GM19372 (cell line): Measurements from ENCODE around the gene POFUT1.

Source experiments
- ATAC-seq: cut with Tn5 transposase; IDR thresholded peaks from one replicate; pipeline ENCODE4 v1.9.1; 2021; ENCODE audit warnings: mild to moderate bottlenecking, low read depth, moderate library complexity; ENCODE audit not compliant: unreplicated experiment

Gene POFUT1

DNA sequence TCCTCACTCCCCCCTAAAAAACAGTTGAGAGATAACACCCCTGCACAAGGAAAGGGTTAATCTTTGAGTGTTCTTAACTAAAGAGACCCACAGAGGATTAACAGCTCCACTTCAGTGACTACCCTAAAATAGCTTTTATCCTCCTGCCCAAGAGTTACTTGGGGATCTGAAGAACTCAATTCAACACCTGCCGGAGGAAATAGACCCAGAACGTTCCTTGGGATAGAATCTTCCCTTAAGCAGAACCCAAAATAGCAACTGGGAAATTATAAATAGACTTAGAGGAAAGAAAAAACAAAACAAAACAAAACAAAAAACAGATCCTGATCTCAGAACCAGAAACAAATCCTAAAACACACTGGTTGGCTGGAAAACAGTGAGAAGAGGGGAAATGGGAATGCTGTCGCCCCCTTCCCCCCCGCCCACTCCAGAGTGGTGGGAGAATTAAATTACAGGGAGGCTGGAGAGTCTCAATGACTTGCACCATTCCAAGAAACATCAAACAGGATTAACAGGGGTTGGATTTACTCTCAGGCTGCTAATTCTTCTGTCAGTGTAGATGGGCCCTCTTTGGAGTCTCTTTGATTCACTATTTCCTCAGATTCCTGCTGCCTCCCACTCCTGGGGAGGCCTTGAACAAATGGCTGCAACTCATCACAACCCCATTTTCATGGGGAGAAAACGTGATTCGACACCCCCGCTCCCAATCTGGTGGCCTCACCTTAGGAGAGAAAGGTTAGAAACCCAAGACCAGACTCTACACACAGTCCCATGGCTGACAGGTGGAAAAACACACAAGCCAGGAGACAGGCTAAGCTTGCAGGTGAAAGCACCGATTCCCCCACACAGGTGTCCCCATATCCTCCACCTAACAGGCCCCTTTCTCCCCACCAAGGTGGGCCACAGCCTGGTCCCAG is 1.6 kb upstream of the POFUT1 start:
- ATAC-seq, result no peak

DNA sequence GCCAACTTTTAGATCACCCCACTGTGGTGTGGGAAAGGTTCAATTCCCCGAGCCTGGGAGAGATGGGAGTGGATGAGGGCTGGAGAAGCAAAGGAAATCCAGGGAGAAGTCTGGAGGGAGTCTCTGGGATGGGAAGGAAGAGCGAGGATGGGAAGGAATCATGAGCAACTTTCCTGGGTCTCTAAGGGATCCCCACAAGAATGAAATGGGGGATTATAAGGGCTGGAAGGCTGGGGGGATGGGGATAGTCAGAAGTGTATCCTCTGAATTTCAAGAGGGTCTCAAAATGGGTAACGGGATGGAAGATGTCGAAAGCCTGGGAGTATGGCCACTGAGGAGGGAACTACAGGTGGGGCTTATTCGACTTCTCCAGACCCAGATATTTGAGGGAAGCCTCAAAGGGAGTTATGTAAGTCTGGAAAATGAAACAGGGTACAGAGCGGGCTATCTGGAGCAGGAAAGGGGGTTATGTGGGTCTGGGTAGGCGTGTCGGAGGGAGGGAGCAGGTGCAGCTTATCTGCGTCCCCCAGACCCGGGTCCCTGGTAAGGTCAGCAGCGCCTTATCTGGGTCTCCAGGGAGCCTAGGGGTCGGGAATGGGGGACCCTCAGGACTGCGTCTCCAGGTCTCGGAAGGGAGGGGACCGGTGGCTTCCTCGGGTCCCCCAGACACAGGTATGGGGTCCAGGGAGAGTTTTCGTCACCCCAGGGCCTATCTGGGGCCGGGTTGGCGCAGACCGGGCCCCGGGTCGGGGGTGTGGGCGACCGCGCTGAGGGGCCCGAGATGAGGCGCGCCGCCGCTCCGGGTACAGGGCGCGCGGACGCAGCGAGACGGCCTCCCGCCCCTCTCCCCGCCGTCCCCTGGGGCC is 687 bp upstream of the POFUT1 start:
- ATAC-seq, result peak; percentile 1

DNA sequence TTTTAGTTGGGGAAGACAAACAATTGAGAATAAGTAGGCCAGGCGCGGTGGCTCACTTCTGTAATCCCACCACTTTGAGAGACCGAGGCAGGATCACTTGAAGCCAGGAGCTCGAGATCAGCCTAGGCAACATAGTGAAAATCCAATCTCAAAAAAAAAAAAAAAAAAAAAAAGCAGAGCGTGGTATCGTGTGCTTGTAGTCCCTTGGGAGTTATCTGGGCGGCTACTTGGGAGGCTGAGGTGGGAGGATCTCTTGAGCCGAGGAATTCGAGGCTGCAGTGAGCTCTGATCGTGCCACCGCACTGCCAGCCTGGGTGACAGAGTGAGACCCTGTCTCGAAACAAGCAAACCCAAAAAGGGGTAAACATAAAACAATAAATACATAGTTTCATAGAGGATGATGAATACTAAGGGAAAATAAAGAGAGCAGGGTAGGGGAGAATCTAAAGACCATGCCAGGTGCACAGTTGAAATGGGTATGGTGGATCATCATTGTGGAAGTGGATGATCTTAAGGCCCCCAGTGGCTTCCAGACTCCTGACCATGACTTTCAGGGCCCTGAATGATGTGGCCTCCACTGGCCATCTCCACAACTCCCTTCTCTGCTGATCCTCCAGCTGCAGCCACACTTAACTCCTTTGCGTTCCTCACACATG is 947 bp downstream of the POFUT1 start:
- ATAC-seq, result no peak

DNA sequence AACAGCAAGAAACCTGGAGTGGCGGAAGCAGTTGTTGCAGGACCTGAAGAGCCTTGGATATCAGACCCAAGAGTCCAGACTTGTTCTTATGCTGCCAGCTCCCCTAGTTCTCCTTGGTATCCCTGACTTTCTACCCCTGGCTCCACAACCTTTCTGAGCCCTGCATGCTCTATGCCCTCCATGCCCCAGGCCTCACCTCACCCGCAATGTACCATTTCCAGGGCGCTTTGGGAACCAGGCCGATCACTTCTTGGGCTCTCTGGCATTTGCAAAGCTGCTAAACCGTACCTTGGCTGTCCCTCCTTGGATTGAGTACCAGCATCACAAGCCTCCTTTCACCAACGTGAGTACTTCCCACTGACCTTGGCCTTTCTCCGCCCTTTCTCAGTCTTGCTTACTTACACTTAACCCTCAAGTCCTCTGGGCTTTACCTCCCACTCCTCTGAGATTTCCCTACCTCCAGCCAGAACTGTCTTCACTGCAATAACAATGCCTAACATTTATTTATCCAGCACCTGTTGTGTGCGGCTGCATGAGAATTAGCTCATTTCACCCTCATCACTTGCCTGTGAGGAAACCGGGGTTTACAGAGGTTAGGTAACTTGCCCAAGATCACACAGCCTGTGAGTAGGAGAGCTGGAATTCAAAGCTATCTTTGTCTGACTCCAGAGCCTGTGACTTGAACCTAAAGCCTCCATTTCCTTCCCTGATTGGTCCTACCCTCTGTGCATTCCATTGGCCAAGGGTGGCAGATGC is 2.3 kb downstream of the POFUT1 start:
- no peak for ATAC-seq

DNA sequence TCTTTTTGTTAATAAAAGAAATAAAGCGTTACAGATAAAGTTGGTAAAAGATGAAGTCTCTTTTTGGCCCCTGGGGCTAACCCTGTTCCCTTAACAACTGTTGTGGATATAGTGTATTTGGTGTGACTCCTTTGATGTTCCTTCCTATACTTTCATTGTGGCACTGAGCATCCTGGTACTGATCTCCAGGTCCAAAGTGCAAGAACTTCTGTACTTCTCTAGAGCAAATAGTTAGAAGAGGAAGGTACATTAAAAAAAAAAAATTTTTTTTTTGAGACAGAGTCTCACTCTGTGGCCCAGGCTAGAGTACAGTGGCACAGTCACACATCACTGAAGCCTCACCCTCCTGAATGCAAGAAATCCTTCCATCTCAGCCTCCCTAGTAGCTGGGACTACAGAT is 6.2 kb downstream of the POFUT1 start:
- no peak for ATAC-seq

DNA sequence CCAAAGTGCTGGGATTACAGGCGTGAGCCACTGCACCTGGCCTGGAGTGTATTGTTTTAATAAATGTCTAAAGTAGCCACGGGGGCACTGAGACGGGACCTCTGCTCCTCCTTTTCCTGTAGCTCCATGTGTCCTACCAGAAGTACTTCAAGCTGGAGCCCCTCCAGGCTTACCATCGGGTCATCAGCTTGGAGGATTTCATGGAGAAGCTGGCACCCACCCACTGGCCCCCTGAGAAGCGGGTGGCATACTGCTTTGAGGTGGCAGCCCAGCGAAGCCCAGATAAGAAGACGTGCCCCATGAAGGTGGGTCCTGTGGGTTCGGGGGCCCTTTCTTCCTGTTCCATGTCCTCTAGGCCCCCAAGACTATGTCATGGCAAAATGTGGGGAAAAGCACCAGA is 7.5 kb downstream of the POFUT1 start:
- no peak for ATAC-seq

DNA sequence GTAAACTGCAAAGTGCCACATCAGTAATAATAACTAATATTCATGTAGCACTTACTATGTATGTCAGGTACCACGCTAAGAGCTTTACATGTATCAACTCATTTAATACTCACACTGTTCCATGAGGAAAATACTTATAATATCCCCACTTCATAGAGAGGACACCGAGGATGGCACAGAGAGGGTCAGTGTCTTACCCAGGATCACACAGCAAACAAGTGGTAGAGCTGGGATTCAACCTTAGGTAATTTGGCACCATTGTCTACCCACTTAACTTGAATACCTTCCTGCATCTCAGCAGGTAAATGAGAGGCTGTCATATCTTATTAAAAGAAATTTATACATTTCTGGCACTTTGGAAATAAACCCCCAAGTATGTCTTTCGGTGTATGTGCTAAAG is 8.0 kb downstream of the POFUT1 start:
- no peak for ATAC-seq

DNA sequence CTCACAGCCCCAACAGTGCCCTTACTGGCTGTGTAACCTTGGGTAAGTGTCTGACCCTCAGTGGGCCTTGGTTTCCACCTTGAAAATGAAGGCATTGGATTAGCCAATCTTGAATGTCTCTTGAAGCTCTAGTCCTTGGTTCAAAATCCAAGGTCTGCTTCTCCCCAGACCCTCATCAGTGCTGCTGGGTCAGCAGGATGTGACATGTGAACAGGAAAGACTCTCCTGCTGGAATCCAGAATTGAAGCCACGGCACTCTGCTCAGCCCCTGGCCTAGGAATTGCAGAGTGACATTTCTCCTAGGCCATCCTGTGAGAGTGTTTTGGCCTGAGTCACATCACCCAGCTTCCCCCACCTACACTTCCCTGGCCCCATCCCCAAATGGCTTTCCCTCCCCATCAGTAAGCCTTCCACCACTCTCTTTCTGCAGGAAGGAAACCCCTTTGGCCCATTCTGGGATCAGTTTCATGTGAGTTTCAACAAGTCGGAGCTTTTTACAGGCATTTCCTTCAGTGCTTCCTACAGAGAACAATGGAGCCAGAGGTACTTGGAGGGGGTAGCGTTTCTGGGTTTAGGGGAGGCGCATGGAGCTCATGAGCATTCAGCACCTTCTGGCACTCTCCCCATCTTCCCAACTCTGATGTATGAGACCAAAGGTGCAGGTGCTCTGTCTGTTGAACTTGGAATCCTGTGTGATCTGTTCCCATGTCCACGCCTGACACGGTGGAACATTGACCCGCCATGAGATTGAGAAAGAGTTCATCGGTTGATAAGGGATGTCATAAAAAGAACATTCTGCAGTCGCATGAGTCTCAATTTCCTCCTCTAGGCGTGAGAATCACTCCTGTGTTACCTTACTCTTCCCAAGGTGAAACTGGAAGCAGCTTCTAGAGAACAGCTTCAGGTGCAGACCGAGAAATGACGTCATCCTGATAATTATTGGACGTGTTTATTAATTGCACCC is 8.8 kb downstream of the POFUT1 start:
- no peak for ATAC-seq

DNA sequence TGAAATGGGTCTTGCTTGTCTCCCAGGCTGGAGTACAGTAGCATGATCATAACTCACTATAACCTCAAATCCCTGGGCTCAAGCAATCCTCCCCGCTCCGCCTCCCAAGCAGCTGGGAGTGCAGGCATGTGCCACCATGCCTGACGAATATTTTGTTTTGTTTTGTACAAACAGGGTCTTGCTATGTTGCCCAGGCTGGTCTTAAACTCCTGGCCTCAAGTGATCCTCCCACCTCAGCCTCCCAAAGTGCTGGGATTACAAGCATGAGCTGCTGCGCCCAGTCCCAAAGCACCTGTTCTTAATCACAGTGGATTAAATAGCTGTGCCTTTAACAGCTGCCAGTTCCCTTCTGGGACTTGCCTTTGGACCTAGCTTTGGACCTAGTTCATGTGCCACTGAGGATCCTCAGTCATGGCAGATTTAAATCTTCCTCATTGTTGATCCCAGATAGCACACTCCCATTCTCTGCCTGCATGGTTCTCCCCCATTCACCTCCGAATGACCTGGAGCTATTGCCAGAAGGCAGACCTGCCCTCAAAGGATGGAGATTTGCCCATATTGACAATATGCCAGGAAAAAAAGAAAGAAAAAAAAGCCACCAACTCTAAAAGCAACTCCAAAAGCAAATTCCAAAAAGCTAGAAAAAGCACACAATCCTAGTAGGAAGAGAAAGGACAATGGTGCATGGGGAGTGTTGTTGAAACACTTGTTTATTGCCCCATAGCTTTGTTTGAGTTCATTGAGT is 10.6 kb downstream of the POFUT1 start:
- no peak for ATAC-seq

DNA sequence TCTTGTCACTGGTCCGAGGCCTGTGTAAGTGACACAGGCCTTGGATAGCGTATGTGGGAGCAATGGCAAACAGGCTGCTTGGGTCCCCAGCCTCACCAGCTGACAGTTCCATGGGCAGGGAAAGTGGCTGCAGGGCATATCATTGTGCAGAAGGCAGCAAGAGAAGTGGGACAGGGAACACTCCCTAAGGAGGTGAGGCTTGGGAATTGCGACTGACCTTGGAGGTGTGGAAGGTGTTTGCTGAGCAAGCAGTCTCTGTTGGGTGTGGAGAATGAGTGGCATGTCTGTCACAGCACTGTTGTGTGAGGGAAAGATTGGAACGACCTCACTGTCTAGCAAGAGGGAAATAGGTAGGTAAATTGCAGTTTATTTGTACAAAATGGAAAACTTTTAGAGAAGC is 16.8 kb downstream of the POFUT1 start:
- ATAC-seq, result no peak

DNA sequence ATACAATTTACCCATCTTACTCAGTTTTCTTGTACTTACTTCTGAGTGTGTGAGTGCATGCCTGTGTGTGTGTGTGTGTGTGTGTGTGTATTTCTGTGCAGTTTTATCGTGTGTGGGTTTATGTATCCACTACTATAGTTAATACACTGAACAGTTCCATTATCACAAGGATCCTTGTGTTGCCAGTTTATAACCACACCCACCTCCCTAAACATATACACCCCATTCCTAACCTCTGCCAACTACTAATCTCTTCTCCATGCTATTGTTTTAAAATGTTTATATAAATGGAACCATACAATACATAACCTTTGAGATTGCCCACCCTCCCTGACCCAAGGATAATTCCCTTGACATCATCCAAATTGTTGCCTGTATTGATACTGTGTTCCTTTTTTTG is 18.7 kb downstream of the POFUT1 start:
- ATAC-seq, result no peak

DNA sequence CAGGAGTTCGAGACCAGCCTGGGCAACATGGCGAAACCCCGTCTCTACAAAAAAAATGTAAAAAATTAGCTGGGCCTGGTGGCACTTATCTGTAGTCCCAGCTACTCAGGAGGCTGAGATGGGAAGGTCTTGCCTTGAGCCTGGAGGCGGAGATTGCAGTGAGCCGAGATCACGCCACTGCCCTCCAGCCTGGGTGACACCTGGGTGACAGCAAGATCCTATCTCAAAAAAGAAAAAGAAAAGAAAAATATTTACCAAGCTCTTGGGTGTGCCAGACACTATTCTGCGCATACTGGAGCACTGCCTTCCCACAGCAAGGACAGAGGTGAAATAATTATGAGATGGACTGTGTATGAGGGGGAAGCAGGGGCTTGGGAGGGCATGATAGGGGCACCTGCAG is 19.6 kb downstream of the POFUT1 start:
- no peak for ATAC-seq

DNA sequence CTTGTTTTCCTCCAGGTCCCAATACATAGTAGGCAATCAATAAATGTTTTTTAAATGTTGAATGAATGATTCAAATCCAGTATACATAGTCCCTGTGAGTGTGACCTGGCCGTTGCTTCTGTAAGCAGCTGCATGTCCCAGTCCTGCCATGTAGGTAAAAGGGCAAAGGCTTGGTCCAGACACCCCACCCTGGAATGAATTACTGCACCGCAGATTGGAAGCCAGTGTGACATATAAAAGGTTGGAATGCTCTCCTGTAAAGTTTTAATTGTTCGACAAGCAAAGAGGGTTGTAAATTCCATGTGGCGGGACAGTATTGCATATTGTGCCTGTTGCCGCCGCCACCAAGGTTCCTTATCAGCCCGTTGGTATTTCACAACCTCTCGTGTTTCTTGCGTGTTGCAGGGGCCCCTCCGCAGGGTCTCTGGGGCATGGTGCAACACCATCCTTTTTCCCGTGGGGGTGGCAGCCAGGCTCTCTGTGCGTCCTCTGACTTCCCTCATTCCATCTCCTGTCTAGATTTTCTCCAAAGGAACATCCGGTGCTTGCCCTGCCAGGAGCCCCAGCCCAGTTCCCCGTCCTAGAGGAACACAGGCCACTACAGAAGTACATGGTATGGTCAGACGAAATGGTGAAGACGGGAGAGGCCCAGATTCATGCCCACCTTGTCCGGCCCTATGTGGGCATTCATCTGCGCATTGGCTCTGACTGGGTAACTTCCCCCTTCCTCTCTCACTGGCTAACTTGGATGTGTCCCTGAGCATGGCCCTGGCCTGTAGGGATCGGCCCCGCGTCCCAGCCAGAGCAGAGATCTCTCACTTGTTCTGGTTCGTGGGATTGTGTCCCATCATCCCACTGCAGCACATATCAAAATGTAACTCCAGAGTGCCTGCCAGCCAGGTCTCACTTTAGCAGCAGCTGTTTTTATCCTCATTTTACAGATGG is 20.3 kb downstream of the POFUT1 start:
- ATAC-seq, result no peak

DNA sequence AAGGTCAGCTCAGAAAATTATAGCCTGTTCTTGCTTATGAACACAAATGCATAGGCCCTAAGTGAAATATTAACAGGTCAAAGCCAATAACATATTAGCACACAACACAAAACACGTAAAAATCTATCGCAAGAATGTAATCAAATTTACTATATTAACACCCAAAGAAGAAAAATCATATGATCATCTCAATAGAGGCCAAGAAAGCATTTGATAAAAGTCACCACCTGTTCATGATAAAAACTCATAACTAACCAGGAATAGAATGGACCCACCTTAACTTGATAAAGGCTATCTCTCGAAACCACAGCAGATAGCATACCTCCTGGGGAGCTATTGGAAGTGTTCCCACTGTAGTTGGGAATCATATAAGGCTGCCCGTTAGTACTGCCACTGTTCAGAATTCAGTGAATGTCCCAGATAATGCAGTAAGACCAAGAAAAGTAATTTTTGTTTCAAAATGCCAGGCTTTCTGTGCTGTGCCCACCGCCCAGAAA is 21.6 kb downstream of the POFUT1 start:
- ATAC-seq, result no peak

DNA sequence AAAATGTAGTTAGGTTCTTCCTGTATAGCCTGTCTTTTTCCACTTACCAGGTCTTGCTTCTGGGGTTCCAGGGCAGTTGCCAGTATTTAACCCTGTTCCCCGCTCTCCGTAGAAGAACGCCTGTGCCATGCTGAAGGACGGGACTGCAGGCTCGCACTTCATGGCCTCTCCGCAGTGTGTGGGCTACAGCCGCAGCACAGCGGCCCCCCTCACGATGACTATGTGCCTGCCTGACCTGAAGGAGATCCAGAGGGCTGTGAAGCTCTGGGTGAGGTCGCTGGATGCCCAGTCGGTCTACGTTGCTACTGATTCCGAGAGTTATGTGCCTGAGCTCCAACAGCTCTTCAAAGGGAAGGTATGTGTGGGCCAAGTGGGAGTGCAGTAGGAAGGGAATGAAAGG is 23.0 kb downstream of the POFUT1 start:
- no peak for ATAC-seq

DNA sequence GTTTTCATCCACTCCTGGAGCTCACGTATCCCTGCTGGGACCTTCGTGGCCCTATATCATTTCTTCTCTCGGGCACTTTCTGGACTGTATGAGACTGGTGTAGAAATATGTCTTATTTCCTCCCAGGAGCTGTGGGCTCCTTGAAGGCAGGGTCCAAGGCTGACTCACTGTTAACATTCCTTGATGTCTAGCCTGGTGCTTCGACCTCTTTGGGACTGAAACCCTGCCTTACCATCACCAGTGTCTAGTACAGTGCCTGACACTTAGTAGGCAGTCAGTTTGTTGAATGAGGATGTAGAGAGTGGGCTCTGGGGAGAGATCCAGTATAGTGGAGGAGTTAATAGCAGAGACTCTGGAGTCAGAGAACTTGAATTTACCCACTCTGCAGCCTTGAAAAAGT is 23.6 kb downstream of the POFUT1 start:
- ATAC-seq, result no peak

DNA sequence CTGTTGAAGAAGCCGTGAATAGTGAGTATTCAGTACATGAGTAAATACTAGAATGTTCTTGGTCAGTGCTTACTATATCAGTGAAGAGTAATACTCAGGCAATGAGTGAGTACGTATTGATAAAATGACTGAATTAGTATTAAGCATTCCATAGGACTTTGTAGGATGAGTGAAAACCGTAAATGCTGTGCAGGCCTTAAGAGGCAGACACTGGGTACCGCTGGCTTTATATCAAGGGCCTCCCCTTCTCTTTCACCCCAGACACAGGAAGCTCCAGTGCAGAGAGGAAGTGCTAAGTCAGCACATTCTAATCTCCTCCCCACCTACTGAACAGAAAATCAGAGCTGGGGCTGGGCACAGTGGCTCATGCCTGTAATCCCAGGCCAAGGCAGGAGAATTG is 24.2 kb downstream of the POFUT1 start:
- ATAC-seq, result no peak
